Measurements from ENCODE around the gene ROR1.
A peak's percentile ranks its signal among the peaks of the same experiment; 100 is the strongest.

The ROR1 gene

GRCh38 chr1:63818567-63819325, 44.9 kb downstream of the ROR1 start:
- H3K27me3 ChIP-seq: peaks cover 5% of the 10 kb centered on the region
- no peak for TF ChIP-seq CTCF (IDR thresholded peaks at IDR 0.05)

GRCh38 chr1:63819795-63820194, 46.0 kb downstream of the ROR1 start:
- H3K4me3 ChIP-seq (ENCODE audit: low read depth in 1 of 2, low read length in 1 of 2): no peak overlapping the region
- H3K9me3 ChIP-seq: no peaks in the 10 kb centered on the region
- H3K4me1 ChIP-seq (ENCODE audit: control insufficient read depth in 1 of 2, insufficient read depth in 1 of 2, low read depth in 1 of 2, low read length in 1 of 2): peaks cover 13 to 21% of the 10 kb centered on the region in 2 experiments
- H3K27me3 ChIP-seq: peaks cover 5% of the 10 kb centered on the region
- no peaks in the 10 kb centered on the region for H3K36me3 ChIP-seq
- TF ChIP-seq CTCF (IDR thresholded peaks at IDR 0.05): no peak
- H3K27ac ChIP-seq: no peak overlapping the region

More at GRCh38 chr1:63818567-63819325, 44.9 kb downstream of the ROR1 start:
- no peak overlapping the region for H3K27ac ChIP-seq
- no peak overlapping the region for H3K4me3 ChIP-seq (ENCODE audit: low read depth in 1 of 2, low read length in 1 of 2)
- H3K4me1 ChIP-seq (ENCODE audit: control insufficient read depth in 1 of 2, insufficient read depth in 1 of 2, low read depth in 1 of 2, low read length in 1 of 2): peaks cover 13 to 21% of the 10 kb centered on the region in 2 experiments
- H3K9me3 ChIP-seq: no peaks in the 10 kb centered on the region
- no peaks in the 10 kb centered on the region for H3K36me3 ChIP-seq

GRCh38 chr1:63821091-63822005, 47.5 kb downstream of the ROR1 start:
- H3K4me1 ChIP-seq (ENCODE audit: control insufficient read depth in 1 of 2, insufficient read depth in 1 of 2, low read depth in 1 of 2, low read length in 1 of 2): peaks cover 13 to 21% of the 10 kb centered on the region in 2 experiments
- no peaks in the 10 kb centered on the region for H3K36me3 ChIP-seq
- H3K27me3 ChIP-seq: peaks cover 5% of the 10 kb centered on the region
- H3K9me3 ChIP-seq: no peaks in the 10 kb centered on the region
- TF ChIP-seq CTCF (IDR thresholded peaks at IDR 0.05): no peak
- no peak overlapping the region for H3K4me3 ChIP-seq (ENCODE audit: low read depth in 1 of 2, low read length in 1 of 2)
- peak overlapping the region; percentile 65 for H3K27ac ChIP-seq

GRCh38 chr1:63822540-63822939, 48.7 kb downstream of the ROR1 start:
- Histone ChIP-seq H3K27me3 (peaks cover 7% of the 10 kb centered on the region), H3K4me1 (ENCODE audit: control insufficient read depth in 1 of 2, insufficient read depth in 1 of 2, low read depth in 1 of 2, low read length in 1 of 2) (peaks cover 13 to 21% of the 10 kb centered on the region in 2 experiments), H3K36me3 (no peaks in the 10 kb centered on the region), H3K4me3 (ENCODE audit: low read depth in 1 of 2, low read length in 1 of 2) (no peak overlapping the region), H3K27ac (no peak overlapping the region), H3K9me3 (no peaks in the 10 kb centered on the region)
- TF ChIP-seq CTCF (IDR thresholded peaks at IDR 0.05): no peak

GRCh38 chr1:63824451-63824850, 50.6 kb downstream of the ROR1 start:
- Histone ChIP-seq H3K27ac (no peak overlapping the region), H3K9me3 (no peaks in the 10 kb centered on the region), H3K4me3 (ENCODE audit: low read depth in 1 of 2, low read length in 1 of 2) (no peak overlapping the region), H3K27me3 (peaks cover 14% of the 10 kb centered on the region), H3K36me3 (no peaks in the 10 kb centered on the region), H3K4me1 (ENCODE audit: control insufficient read depth in 1 of 2, insufficient read depth in 1 of 2, low read depth in 1 of 2, low read length in 1 of 2) (peaks cover 13 to 21% of the 10 kb centered on the region in 2 experiments)
- no peak for TF ChIP-seq CTCF (IDR thresholded peaks at IDR 0.05)

Measured in neutrophil (primary cell).